WERI-Rb-1 (cell line): ENCODE results near the gene POLR2E.
A peak's percentile ranks its signal among the peaks of the same experiment; 100 is the strongest.

ENCODE experiments used
- DNase-seq: peaks from one replicate; pipeline ENCODE4 v3.0.0-alpha.2; 2020
- H3K27ac ChIP-seq: fragments of 250-450 bp; sonication (Bioruptor Pico); 2 replicates; pipeline ENCODE4 v1.5.1; 2020; ENCODE audit warnings: mild to moderate bottlenecking, moderate library complexity
- H3K27me3 ChIP-seq: fragments of 250-450 bp; sonication (Bioruptor Pico); 2 replicates; pipeline ENCODE4 v1.5.1; 2021; ENCODE audit warnings: mild to moderate bottlenecking, low read depth, moderate library complexity; ENCODE audit not compliant: insufficient read depth, severe bottlenecking
- H3K36me3 ChIP-seq: fragments of 250-450 bp; sonication (Bioruptor Pico); 2 replicates; pipeline ENCODE4 v1.5.1; 2020; ENCODE audit warnings: mild to moderate bottlenecking, moderate library complexity
- H3K4me3 ChIP-seq: 2 replicates; pipeline ENCODE4 v1.5.1; 2011; ENCODE audit warnings: low read depth, mild to moderate bottlenecking, control low read depth, low read length
- H3K9me3 ChIP-seq: fragments of 250-450 bp; sonication (Bioruptor Pico); 2 replicates; pipeline ENCODE4 v1.5.1; 2021; ENCODE audit warnings: mild to moderate bottlenecking, moderate library complexity; ENCODE audit not compliant: severe bottlenecking
- CTCF ChIP-seq: IDR thresholded peaks from 2 replicates; pipeline ENCODE4 v1.5.1; 2011; ENCODE audit warnings: low read depth, mild to moderate bottlenecking, control low read depth, inconsistent platforms, low read length

Gene POLR2E

GRCh38 chr19:1093811-1094553 is 1.2 kb downstream of the POLR2E start:
- no peak for TF ChIP-seq CTCF
- Histone ChIP-seq H3K4me3 (peak overlapping the region; percentile 84), H3K27me3 (no peaks in the 10 kb centered on the region), H3K27ac (no peak overlapping the region), H3K36me3 (peaks cover 44% of the 10 kb centered on the region), H3K9me3 (no peaks in the 10 kb centered on the region)
- no peak for DNase-seq

GRCh38 chr19:1093330-1093729 is 1.8 kb downstream of the POLR2E start:
- no peak overlapping the region for H3K27ac ChIP-seq
- H3K4me3 ChIP-seq = no peak overlapping the region
- no peak for TF ChIP-seq CTCF
- DNase-seq = no peak
- H3K36me3 ChIP-seq = peaks cover 50% of the 10 kb centered on the region
- no peaks in the 10 kb centered on the region for H3K27me3 ChIP-seq
- no peaks in the 10 kb centered on the region for H3K9me3 ChIP-seq

- Histone ChIP-seq H3K27ac (no peak overlapping the region), H3K9me3 (no peaks in the 10 kb centered on the region), H3K36me3 (peaks cover 65% of the 10 kb centered on the region), H3K4me3 (no peak overlapping the region), H3K27me3 (no peaks in the 10 kb centered on the region)
- no peak for DNase-seq
- no peak for TF ChIP-seq CTCF
These were observed 3.5 kb downstream of the POLR2E start for GRCh38 chr19:1091544-1092175.

GRCh38 chr19:1090731-1091543 is 4.2 kb downstream of the POLR2E start:
- TF ChIP-seq CTCF = no peak
- no peak overlapping the region for H3K4me3 ChIP-seq

GRCh38 chr19:1089891-1090290 is 5.3 kb downstream of the POLR2E start:
- H3K27ac ChIP-seq = no peak overlapping the region
- no peak overlapping the region for H3K4me3 ChIP-seq
- no peak for DNase-seq
- no peak for TF ChIP-seq CTCF
- H3K9me3 ChIP-seq = no peaks in the 10 kb centered on the region
- peaks cover 75% of the 10 kb centered on the region for H3K36me3 ChIP-seq
- no peaks in the 10 kb centered on the region for H3K27me3 ChIP-seq

More at GRCh38 chr19:1090731-1091543, 4.2 kb downstream of the POLR2E start:
- DNase-seq = no peak
- no peaks in the 10 kb centered on the region for H3K27me3 ChIP-seq
- H3K9me3 ChIP-seq = no peaks in the 10 kb centered on the region
- H3K36me3 ChIP-seq = peaks cover 73% of the 10 kb centered on the region
- no peak overlapping the region for H3K27ac ChIP-seq
